Measurements from ENCODE around the gene DUSP10. TPM values are rescaled to one million over a fixed set of nuclear protein-coding genes. Genes with fewer than 3 reads are reported as not detected.

Gene DUSP10
- total RNA-seq, 2 donors from 2014 or later: 7.8 to 9.3 TPM

DNA sequence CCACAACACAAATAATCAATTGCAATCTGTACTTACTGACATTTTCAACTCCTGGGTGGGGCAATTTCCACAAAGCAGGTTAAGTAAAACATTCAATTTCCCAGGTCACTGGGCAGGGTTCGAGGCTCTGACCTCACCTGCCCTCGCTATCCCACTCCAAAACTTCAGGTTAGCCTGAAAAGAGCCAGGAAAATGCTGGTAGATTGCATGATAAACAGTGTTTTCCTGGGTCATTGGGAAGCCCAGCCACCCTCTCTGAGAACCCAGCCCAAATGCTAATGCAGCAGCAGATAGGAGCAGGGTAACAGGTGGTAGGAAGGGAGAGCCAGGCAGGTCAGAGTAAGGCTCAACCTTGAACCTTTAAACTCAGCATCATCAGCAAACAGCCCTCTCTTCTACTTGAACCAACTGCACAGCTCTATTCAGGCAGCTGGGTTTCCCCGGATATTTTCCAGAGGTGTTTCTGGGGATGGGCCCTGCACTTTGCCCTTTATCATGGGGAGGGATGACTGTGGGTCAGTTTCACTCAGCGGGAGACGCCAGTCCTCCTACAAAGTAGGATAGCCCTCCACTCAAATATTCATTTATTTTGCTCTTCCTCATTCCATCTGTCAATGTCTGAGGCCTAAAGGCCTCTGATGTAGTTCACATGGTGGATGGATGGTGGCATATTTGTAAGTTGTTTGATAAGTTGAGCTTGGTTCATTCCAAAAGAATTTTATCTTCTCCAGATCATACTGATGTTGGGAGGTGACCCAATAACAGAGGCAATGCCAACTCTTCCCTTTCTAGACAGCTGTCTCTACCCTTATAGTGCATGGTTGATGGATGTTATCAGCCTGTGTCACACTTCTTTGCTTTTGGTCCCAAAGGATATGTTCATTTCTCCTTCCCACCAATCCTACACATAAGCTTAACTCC is 65.7 kb downstream of the DUSP10 start:
- Mint-ChIP-seq H3K9me3 (peaks cover 9 to 13% of the 10 kb centered on the region in 2 donors), H3K36me3 (peaks cover 8 to 9% of the 10 kb centered on the region in 2 donors), H3K27ac (no peak overlapping the region)
- ATAC-seq: no peak
- no peak for DNase-seq (ENCODE audit: low spot score in 2 of 2)

DNA sequence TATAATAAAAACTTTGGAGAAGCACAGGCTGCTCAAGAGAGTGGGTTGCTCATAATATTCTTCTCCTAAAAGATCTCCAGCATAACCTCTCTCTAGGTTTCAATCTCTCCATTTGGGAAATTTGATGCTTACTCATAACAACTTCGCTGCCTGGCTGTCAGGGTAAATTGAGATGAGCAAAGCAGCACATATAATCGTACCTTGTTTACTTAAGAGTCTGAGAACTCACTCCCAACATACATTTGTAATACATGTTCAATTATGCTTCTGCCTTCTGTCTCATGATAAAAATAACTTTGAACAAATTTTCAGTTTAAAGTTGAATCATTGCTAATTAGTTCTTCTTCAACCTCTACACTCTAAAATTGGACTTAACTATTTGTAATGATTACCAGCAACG is 68.9 kb downstream of the DUSP10 start:
- Mint-ChIP-seq H3K9me3 (peaks cover 0 to 3% of the 10 kb centered on the region in 2 donors), H3K27ac (no peak overlapping the region), H3K36me3 (no peaks in the 10 kb centered on the region)
- ATAC-seq (no peak), DNase-seq (ENCODE audit: low spot score in 2 of 2) (no peak)

DNA sequence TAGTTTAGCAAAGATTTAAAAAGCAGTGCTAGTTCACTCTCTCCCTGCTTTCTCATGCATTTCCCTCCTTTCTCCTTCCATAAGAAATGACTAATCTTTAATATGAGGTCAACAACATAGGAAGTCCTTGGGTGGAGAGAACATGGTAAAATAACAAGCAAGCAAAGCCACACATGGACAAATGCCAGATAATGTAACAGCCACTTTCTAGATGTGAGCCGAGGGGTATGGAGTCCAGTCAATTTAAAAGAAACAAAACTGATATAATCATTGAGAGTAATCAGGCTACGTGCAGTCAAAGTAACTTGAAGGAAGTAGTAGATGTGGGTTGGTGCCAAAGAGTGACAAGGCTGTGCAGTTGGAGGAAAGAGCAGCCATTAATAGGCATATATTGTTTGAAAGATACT is 69.6 kb downstream of the DUSP10 start:
- ATAC-seq: no peak
- no peaks in the 10 kb centered on the region for H3K36me3 Mint-ChIP-seq
- DNase-seq (ENCODE audit: low spot score in 2 of 2): no peak
- no peak overlapping the region for H3K27ac Mint-ChIP-seq
- peaks cover 0 to 3% of the 10 kb centered on the region in 2 donors for H3K9me3 Mint-ChIP-seq

DNA sequence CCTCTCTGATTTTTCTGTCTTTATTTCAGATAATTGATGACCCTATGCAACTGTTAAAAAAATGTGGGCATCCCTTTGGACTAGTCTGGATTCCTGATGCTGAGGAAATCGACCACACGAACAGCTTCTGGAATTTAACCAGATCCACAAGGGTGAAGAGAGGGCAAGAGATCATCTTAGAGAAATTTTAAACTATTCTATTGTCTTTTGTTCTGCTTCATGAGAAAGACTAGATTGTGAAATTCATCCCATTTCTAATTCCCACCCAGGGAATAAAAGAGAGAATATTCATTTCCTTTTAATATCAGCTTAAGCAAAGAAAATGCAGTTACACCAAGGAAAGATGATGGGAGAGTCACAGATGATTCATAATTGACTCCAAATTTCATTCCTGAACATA is 71.8 kb downstream of the DUSP10 start:
- H3K9me3 Mint-ChIP-seq: no peaks in the 10 kb centered on the region
- ATAC-seq (no peak), DNase-seq (ENCODE audit: low spot score in 2 of 2) (no peak)
- H3K27ac Mint-ChIP-seq: no peak overlapping the region
- no peaks in the 10 kb centered on the region for H3K36me3 Mint-ChIP-seq

DNA sequence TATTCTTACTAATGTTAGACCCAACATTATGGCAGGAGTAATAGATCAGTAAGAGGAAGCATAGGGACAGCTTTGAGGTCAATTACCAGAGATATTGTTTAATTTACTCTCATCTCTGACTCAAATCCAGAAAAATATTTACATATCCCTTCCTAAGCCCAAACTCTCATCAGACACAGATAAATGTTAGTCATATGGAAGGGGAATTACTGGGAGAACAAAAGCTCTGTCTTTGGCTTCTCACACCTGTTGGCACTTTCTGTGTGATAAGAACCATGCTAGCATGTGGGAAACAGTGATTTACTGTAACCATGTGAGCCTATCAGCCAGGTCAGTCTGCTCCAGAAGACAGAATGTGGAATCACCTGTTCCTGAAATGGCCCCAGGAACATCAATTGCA is 72.4 kb downstream of the DUSP10 start:
- H3K9me3 Mint-ChIP-seq: no peaks in the 10 kb centered on the region
- no peak for DNase-seq (ENCODE audit: low spot score in 2 of 2)
- no peaks in the 10 kb centered on the region for H3K36me3 Mint-ChIP-seq

DNA sequence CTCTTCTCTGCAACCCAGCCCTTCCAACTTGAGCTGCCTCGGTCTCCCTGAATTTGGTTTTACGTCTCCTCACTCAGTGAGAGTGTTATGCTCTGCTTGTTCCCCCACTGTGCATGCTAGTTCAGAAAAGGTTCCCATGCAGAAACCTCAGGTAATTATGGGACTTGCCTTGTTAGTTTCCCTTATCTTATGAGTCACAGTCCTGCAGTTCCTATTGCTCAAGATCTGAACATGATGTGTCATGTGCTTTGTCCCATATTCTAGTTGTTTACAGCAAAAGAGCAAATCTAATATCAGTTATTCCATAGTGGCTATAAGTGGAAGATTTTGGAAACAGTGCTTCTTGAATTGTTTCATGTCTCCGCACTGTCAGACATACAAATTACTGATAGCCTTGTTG is 74.4 kb downstream of the DUSP10 start:
- ATAC-seq: peak; percentile 56 to 59
- DNase-seq (ENCODE audit: low spot score in 2 of 2): no peak
- no peaks in the 10 kb centered on the region for H3K36me3 Mint-ChIP-seq
- H3K27ac Mint-ChIP-seq: no peak overlapping the region
- peaks cover 0 to 3% of the 10 kb centered on the region in 2 donors for H3K9me3 Mint-ChIP-seq

More for the DNA sequence above, 72.4 kb downstream of the DUSP10 start:
- no peak for ATAC-seq
- H3K27ac Mint-ChIP-seq: no peak overlapping the region

DNA sequence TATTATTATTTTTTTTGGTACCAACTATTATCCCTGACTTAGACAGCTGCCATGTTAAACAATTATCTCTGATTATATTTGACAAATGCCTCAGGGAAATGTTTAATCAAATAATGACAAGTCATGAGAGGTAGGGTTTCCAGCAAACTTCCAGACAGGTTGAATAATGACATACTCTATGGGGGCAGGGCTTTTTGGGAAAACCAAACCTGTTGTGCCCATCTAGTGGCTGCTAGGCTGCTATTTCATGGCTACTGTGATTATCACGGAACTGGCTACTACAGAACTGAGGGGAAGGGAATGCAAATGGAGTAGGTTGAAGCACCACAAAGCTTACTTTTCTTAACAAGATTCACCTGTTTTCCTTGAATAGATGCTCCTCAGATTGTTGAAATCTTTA is 77.6 kb downstream of the DUSP10 start:
- Mint-ChIP-seq H3K9me3 (peaks cover 0 to 3% of the 10 kb centered on the region in 2 donors), H3K27ac (no peak overlapping the region), H3K36me3 (no peaks in the 10 kb centered on the region)
- DNase-seq (ENCODE audit: low spot score in 2 of 2) (no peak), ATAC-seq (no peak)

DNA sequence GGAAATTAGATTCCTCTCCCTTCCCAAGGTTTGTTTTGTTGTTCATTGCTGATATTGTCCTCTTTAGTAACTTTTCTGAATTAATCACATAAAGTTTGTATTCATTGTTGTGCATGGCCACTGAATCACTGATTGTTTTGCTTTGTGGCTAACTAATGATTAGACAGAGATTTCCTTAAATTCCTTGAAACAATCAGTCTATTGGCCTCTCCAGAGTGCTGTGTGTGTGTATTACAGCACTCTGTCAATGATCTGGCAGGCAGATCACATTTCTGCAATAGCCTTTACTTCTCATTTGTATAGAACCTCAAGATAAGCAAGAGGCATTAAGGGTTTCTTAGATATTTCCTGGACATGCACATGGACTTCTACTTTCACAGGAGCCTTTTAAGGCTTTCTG is 78.6 kb downstream of the DUSP10 start:
- no peak for ATAC-seq
- no peak for DNase-seq (ENCODE audit: low spot score in 2 of 2)
- Mint-ChIP-seq H3K27ac (no peak overlapping the region), H3K9me3 (peaks cover 0 to 3% of the 10 kb centered on the region in 2 donors), H3K36me3 (no peaks in the 10 kb centered on the region)

DNA sequence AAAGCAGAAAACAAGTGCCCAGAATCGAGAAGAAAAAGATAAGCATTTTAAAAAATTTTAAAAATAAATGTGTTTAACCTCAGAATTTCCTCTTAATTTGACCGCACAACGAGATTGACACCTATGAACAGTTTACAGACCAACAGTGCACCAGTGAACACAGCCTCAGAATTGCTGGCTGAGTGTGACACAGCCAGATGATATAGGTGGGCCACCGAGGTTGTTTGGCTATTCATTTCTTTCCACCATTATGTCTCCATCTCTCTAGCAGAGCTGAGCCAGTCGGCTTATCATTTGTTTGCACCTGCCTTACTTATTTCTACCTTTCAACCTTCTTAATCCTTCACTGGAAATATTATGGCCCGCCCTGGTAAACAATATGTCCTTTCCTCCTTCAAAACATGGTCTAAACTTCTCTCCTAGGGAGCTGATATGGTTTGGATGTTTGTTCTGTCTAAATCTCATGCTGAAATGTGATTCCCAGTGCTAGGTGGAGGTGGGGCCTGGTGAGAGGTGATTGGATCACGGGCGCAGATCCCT is 86.1 kb downstream of the DUSP10 start:
- DNase-seq (ENCODE audit: low spot score in 2 of 2) (no peak), ATAC-seq (no peak)
- Mint-ChIP-seq H3K27ac (no peak overlapping the region), H3K36me3 (no peaks in the 10 kb centered on the region), H3K9me3 (peaks cover 3 to 4% of the 10 kb centered on the region in 2 donors)
